ENCODE results near the gene STK33. TPM values are rescaled to one million over a fixed set of nuclear protein-coding genes. Genes with fewer than 3 reads are reported as not detected.
A peak's percentile ranks its signal among the peaks of the same experiment; 100 is the strongest.

STK33 gene
- total and polyA plus RNA-seq, 7 donors = 0.30 to 8.2 (median 2.7) TPM

- Histone ChIP-seq H3K27me3 (ENCODE audit: insufficient read depth in 3 of 3, low read length in 2 of 3) (no peaks in the 10 kb centered on the region), H3K9me3 (no peaks in the 10 kb centered on the region), H3K4me1 (no peaks in the 10 kb centered on the region), H3K27ac (no peak overlapping the region), H3K4me3 (no peak overlapping the region), H3K36me3 (ENCODE audit: insufficient read depth in 1 of 2, low read depth in 1 of 2) (no peaks in the 10 kb centered on the region)
- 66 to 73% (median 71%) methylated on average over 2 of the region's 2 CpGs for whole genome bisulfite sequencing, 3 donors
- no peak for TF ChIP-seq CTCF (IDR thresholded peaks at IDR 0.05)
- no peak for DNase-seq
- intact Hi-C loops (cut with DNase I) = no loop called here
- no peak for ATAC-seq
Observed at GRCh38 chr11:8532475-8532874, 61.6 kb downstream of the STK33 start.

GRCh38 chr11:8531982-8532381, 62.0 kb downstream of the STK33 start:
- ATAC-seq (no peak), DNase-seq (no peak)
- intact Hi-C loops (cut with DNase I) = no loop called here
- no peaks in the 10 kb centered on the region for H3K9me3 ChIP-seq
- no peaks in the 10 kb centered on the region for H3K36me3 ChIP-seq (ENCODE audit: insufficient read depth in 1 of 2, low read depth in 1 of 2)
- no peak for TF ChIP-seq CTCF (IDR thresholded peaks at IDR 0.05)
- H3K27me3 ChIP-seq (ENCODE audit: insufficient read depth in 3 of 3, low read length in 2 of 3) = no peaks in the 10 kb centered on the region
- H3K4me3 ChIP-seq = no peak overlapping the region
- WGBS, 3 donors = 95 to 96% (median 95%) methylated on average over 2 of the region's 2 CpGs
- no peaks in the 10 kb centered on the region for H3K4me1 ChIP-seq
- no peak overlapping the region for H3K27ac ChIP-seq

- no peaks in the 10 kb centered on the region for H3K4me1 ChIP-seq
- H3K36me3 ChIP-seq (ENCODE audit: insufficient read depth in 1 of 2, low read depth in 1 of 2) = no peaks in the 10 kb centered on the region
- peak; percentile 36 to 79 (median 54) for ATAC-seq
- H3K9me3 ChIP-seq = no peaks in the 10 kb centered on the region
- 29 to 42% (median 32%) methylated on average over 4 of the region's 4 CpGs for WGBS, 3 donors
- H3K27me3 ChIP-seq (ENCODE audit: insufficient read depth in 3 of 3, low read length in 2 of 3) = no peaks in the 10 kb centered on the region
- no peak for DNase-seq
- no peak for TF ChIP-seq CTCF (IDR thresholded peaks at IDR 0.05)
- intact Hi-C loops (cut with DNase I) = no loop called here
- H3K27ac ChIP-seq = no peak overlapping the region
- H3K4me3 ChIP-seq = no peak overlapping the region
Observed at GRCh38 chr11:8531312-8531711, 62.7 kb downstream of the STK33 start.

- DNase-seq (no peak), ATAC-seq (no peak)
- WGBS, 3 donors = 64 to 85% (median 75%) methylated on average over 3 of the region's 3 CpGs
- H3K27ac ChIP-seq = no peak overlapping the region
- TF ChIP-seq CTCF (IDR thresholded peaks at IDR 0.05) = no peak
- H3K9me3 ChIP-seq = no peaks in the 10 kb centered on the region
- H3K4me1 ChIP-seq = no peaks in the 10 kb centered on the region
- intact Hi-C loops (cut with DNase I) = no loop called here
- H3K27me3 ChIP-seq (ENCODE audit: insufficient read depth in 3 of 3, low read length in 2 of 3) = no peaks in the 10 kb centered on the region
- no peaks in the 10 kb centered on the region for H3K36me3 ChIP-seq (ENCODE audit: insufficient read depth in 1 of 2, low read depth in 1 of 2)
- H3K4me3 ChIP-seq = no peak overlapping the region
Observed at GRCh38 chr11:8527939-8528338, 66.1 kb downstream of the STK33 start.

GRCh38 chr11:8523396-8523795, 70.6 kb downstream of the STK33 start:
- H3K27me3 ChIP-seq (ENCODE audit: insufficient read depth in 3 of 3, low read length in 2 of 3) = no peaks in the 10 kb centered on the region
- no peak overlapping the region for H3K27ac ChIP-seq
- 95 to 99% (median 96%) methylated on average over 28 to 34 of the region's 34 CpGs for WGBS, 3 donors
- no peak for ATAC-seq
- intact Hi-C loops (cut with DNase I) = no loop called here
- peak in 1 of 2 donors; percentile 45 for DNase-seq
- no peak overlapping the region for H3K4me3 ChIP-seq
- H3K36me3 ChIP-seq (ENCODE audit: insufficient read depth in 1 of 2, low read depth in 1 of 2) = no peaks in the 10 kb centered on the region
- no peaks in the 10 kb centered on the region for H3K4me1 ChIP-seq
- TF ChIP-seq CTCF (IDR thresholded peaks at IDR 0.05) = no peak
- H3K9me3 ChIP-seq = peaks cover 4% of the 10 kb centered on the region
